ENCODE measurements around the gene LRBA. TPM values are rescaled to one million over a fixed set of nuclear protein-coding genes. Genes with fewer than 3 reads are reported as not detected.
"Not testable (repeated sequence)": the region's sequence is repeated elsewhere in the genome, so short reads cannot be mapped to it uniquely, and the experiment has no call there.

LRBA gene
- total and polyA plus RNA-seq, 9 donors, result 9.7 to 49.2 (median 30.4) TPM

DNA sequence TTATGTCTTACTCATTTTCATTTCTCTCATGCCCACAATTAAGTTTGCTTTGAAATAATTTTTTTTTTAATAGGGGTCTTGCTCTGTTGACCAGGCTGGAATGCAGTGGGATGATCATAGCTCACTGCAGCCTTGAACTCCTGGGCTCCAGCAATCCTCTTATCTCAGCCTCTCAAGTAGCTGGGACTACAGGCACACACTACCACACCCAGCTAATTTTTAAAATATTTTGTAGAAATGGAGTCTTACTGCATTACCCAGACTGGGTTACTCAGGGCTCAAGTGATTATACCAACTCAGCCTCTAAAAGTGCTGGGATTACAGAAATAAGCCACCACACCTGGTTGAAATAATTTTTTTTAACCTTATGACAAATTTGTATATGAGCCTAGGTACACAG, 452.3 kb downstream of the LRBA start:
- no peaks in the 10 kb centered on the region for H3K9me3 ChIP-seq
- H3K27me3 ChIP-seq, result no peaks in the 10 kb centered on the region
- H3K4me3 ChIP-seq, result no peak overlapping the region
- H3K36me3 ChIP-seq, result no peaks in the 10 kb centered on the region
- intact Hi-C loops (cut with DNase I), result no loop called here
- TF ChIP-seq, protein P1, sequence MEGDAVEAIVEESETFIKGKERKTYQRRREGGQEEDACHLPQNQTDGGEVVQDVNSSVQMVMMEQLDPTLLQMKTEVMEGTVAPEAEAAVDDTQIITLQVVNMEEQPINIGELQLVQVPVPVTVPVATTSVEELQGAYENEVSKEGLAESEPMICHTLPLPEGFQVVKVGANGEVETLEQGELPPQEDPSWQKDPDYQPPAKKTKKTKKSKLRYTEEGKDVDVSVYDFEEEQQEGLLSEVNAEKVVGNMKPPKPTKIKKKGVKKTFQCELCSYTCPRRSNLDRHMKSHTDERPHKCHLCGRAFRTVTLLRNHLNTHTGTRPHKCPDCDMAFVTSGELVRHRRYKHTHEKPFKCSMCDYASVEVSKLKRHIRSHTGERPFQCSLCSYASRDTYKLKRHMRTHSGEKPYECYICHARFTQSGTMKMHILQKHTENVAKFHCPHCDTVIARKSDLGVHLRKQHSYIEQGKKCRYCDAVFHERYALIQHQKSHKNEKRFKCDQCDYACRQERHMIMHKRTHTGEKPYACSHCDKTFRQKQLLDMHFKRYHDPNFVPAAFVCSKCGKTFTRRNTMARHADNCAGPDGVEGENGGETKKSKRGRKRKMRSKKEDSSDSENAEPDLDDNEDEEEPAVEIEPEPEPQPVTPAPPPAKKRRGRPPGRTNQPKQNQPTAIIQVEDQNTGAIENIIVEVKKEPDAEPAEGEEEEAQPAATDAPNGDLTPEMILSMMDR (IDR thresholded peaks at IDR 0.05), result no peak
- TF ChIP-seq EP300 (IDR thresholded peaks at IDR 0.05), result no peak
- no peak for TF ChIP-seq POLR2A (IDR thresholded peaks at IDR 0.05)
- no peaks in the 10 kb centered on the region for H3K4me1 ChIP-seq (ENCODE audit: insufficient read depth)
- no peak overlapping the region for H3K27ac ChIP-seq
- DNase-seq, result no peak

DNA sequence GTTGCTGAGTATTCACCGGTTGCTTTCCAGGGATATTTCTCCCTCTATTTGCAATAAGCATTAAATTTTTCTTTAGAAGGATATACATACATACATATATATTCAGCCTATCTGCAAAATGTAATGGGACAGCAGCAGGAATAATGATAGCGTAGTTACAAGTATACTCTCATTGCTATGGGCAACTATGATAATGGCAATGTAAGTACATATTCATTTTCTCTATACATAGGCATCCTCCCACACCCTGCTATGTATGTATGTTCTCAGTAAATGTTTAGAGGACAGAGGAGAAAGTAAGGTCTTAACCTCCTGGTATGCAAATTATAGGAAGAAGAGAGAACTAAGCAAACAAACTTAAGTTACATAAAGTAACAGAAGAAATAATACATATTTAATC, 452.8 kb downstream of the LRBA start:
- TF ChIP-seq, protein P1 (IDR thresholded peaks at IDR 0.05), result no peak
- TF ChIP-seq EP300 (IDR thresholded peaks at IDR 0.05) (no peak), POLR2A (IDR thresholded peaks at IDR 0.05) (no peak)

DNA sequence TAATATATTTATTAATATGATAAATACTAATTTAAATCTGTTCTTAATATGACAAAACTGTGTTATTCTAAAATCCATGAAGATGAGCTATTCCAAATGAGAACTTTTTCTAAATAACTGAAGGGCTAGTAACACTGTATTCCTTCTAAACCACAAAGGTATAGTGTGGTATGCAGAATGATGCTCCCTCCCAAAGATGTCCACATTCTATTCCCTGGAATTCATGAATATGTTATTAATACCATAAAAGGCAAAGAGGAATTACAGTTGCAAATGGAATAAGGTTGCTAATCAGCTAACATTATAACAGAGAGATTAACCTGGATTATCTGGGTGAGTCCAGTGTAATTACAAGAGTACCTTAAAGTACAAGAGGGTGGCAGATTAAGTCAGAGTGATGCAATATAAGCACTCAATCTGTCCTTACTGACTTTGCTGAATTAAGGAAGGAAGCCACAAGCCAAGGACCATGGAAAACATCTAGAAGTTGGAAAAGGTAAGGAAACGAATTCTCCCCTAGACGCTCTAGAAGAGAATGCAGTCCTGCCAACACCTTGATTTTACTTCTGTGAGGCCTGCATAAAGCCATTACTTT, 453.8 kb downstream of the LRBA start:
- Histone ChIP-seq H3K27ac (no peak overlapping the region), H3K27me3 (no peaks in the 10 kb centered on the region), H3K36me3 (no peaks in the 10 kb centered on the region), H3K4me1 (ENCODE audit: insufficient read depth) (no peaks in the 10 kb centered on the region), H3K9me3 (no peaks in the 10 kb centered on the region), H3K4me3 (no peak overlapping the region)
- no peak for DNase-seq
- TF ChIP-seq, protein P1 (IDR thresholded peaks at IDR 0.05), result no peak
- no peak for TF ChIP-seq EP300 (IDR thresholded peaks at IDR 0.05)
- TF ChIP-seq POLR2A (IDR thresholded peaks at IDR 0.05), result no peak
- intact Hi-C loops (cut with DNase I), result no loop called here
- WGBS, 3 donors, result 93 to 98% (median 97%) methylated on average over 2 of the region's 2 CpGs

More for the DNA sequence above, 452.8 kb downstream of the LRBA start:
- Histone ChIP-seq H3K4me3 (no peak overlapping the region), H3K9me3 (no peaks in the 10 kb centered on the region), H3K4me1 (ENCODE audit: insufficient read depth) (no peaks in the 10 kb centered on the region), H3K27ac (no peak overlapping the region), H3K27me3 (no peaks in the 10 kb centered on the region), H3K36me3 (no peaks in the 10 kb centered on the region)
- 98 to 99% (median 99%) methylated on average over 2 of the region's 2 CpGs for WGBS, 3 donors
- no peak for DNase-seq
- intact Hi-C loops (cut with DNase I), result no loop called here

DNA sequence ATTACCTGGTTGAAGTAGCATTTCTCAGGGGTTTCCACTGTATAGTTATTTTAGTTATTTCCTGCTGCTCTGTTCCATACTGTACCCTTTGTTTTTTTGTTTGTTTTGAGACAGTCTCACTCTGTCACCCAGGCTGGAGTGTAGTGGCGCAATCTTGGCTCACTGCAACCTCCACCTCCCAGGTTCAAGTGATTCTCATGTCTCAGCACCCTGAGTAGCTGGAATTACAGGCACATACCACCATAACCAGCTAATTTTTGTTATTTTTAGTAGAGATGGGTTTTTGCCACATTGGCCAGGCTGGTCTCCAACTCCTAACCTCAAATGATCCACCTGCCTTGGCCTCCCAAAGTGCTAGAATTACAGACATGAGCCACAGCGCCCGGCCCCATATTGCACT, 457.3 kb downstream of the LRBA start:
- H3K27me3 ChIP-seq; DNase-seq; intact Hi-C loops (cut with DNase I); H3K27ac ChIP-seq; H3K36me3 ChIP-seq; H3K4me1 ChIP-seq (ENCODE audit: insufficient read depth); H3K4me3 ChIP-seq; H3K9me3 ChIP-seq: not testable (repeated sequence)
- 96 to 99% (median 97%) methylated on average over 3 of the region's 3 CpGs for WGBS, 3 donors

DNA sequence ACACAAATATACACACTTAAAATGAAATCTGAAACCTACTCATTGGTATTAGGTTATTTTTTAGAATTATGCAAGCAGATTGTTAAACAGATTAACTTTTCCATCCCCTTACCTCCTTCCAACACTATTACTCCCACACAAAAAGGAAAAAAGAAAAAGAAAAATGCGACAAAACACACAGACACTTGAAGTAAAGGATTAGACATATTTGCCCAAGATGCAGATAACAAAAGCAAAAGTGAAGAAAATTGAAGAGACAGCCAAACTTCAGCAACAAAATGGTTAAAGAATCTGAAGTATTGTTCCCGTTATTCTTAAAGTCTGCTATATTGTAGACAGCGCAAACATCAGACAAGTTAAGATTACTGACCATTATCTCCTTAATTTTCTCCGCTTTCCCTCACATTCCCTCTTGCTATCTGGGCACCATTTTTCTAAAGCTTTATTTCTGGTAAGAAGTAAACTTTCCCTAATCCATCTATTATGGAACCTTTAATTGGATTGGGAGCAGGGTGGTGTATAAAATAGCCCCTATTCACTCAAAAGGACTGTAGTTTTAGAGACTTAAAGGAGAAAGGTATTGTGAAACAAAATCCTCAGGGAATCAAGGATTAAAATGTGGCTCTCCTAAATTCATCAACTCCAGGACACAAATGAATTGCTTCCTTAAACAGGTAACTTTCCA, 467.8 kb downstream of the LRBA start:
- WGBS, 3 donors, result 80 to 89% (median 81%) methylated on average over 4 of the region's 4 CpGs
- no peaks in the 10 kb centered on the region for H3K9me3 ChIP-seq
- no peak overlapping the region for H3K4me3 ChIP-seq
- H3K27me3 ChIP-seq, result peaks cover 4% of the 10 kb centered on the region
- DNase-seq, result no peak
- no peaks in the 10 kb centered on the region for H3K36me3 ChIP-seq
- intact Hi-C loops (cut with DNase I), result no loop called here
- TF ChIP-seq POLR2A (IDR thresholded peaks at IDR 0.05) (no peak), EP300 (IDR thresholded peaks at IDR 0.05) (no peak)
- TF ChIP-seq, protein P1 (IDR thresholded peaks at IDR 0.05), result no peak
- H3K4me1 ChIP-seq (ENCODE audit: insufficient read depth), result no peaks in the 10 kb centered on the region
- H3K27ac ChIP-seq, result no peak overlapping the region

Measured in ovary (tissue), 9 donors.